IMR-90 (cell line): ENCODE data around the gene SNAPC4. TPM values are rescaled to one million over a fixed set of nuclear protein-coding genes. Genes with fewer than 3 reads are reported as not detected.
A peak's percentile ranks its signal among the peaks of the same experiment; 100 is the strongest.

Experiments
- ATAC-seq: fragments of 200-7000 bp; cut with Tn5 transposase; 2 replicates; pipeline ENCODE4 v1.9.1; 2020; ENCODE audit warnings: low read depth, mild to moderate bottlenecking, moderate library complexity
- BruUV-seq: library from RNA; stranded (reverse); fragments of 400-500 nt; replicated peaks from 2 replicates; lab custom pipeline; 2021; lab: Mats Ljungman, UMichigan
- CTCF ChIA-PET: fragments of 300-600 bp; formaldehyde crosslinking; extraction: SDS; loops from one replicate; lab custom pipeline; 2021; ENCODE audit warnings: antibody characterized with exemption; lab: Yijun Ruan, JAX
- POLR2A ChIA-PET: fragments of 300-600 bp; sonication (Branson Sonifier 250); formaldehyde crosslinking; loops from one replicate; lab custom pipeline; 2022; ENCODE audit warnings: antibody characterized with exemption; ENCODE audit not compliant: unreplicated experiment; lab: Charles Lee
- DNase-seq: peaks from one replicate; pipeline ENCODE4 v3.0.0; 2013
- H2AFZ ChIP-seq: replicated peaks from 2 replicates; pipeline ENCODE3; 2013; ENCODE audit warnings: low read length, mild to moderate bottlenecking; ENCODE audit not compliant: poor library complexity
- H2AK5ac ChIP-seq: 2 replicates; pipeline ENCODE4 v1.6.1; 2013; ENCODE audit warnings: low read depth, low read length, inconsistent platforms
- H2AK9ac ChIP-seq: replicated peaks from 2 replicates; pipeline ENCODE3; 2013; ENCODE audit warnings: mild to moderate bottlenecking, low read depth, low read length, moderate library complexity; ENCODE audit not compliant: poor library complexity
- H2BK120ac ChIP-seq: 2 replicates; pipeline ENCODE4 v1.6.1; 2013; ENCODE audit warnings: low read depth, low read length, inconsistent platforms
- H2BK15ac ChIP-seq: 3 replicates; pipeline ENCODE4 v1.6.1; 2013; ENCODE audit warnings: low read depth, low read length, inconsistent platforms
- H2BK20ac ChIP-seq: 2 replicates; pipeline ENCODE4 v1.6.1; 2013; ENCODE audit warnings: low read depth, mild to moderate bottlenecking, inconsistent platforms, low read length, moderate library complexity
- H2BK5ac ChIP-seq: 2 replicates; pipeline ENCODE4 v1.6.1; 2013; ENCODE audit warnings: mild to moderate bottlenecking, low read depth, low read length, inconsistent platforms; ENCODE audit not compliant: poor library complexity, severe bottlenecking
- H3K14ac ChIP-seq: replicated peaks from 2 replicates; pipeline ENCODE4 v1.6.1; 2013; ENCODE audit warnings: low read depth, low read length, inconsistent platforms
- H3K18ac ChIP-seq: 2 replicates; pipeline ENCODE4 v1.6.1; 2013; ENCODE audit warnings: low read depth, low read length, control low read depth
- H3K23ac ChIP-seq: 2 replicates; pipeline ENCODE4 v1.6.1; 2013; ENCODE audit warnings: low read depth, low read length, inconsistent platforms
- H3K27ac ChIP-seq: 2 replicates; pipeline ENCODE4 v1.5.1; 2013; ENCODE audit warnings: mild to moderate bottlenecking, control low read depth, low read length; ENCODE audit not compliant: insufficient read depth
- H3K27me3 ChIP-seq: 2 replicates; pipeline ENCODE4 v1.6.1; 2013; ENCODE audit warnings: low read length; ENCODE audit not compliant: control insufficient read depth, insufficient read depth
- H3K36me3 ChIP-seq: 2 replicates; pipeline ENCODE4 v1.6.1; 2013; ENCODE audit warnings: low read length, mixed read lengths; ENCODE audit not compliant: control insufficient read depth, insufficient read depth
- H3K4ac ChIP-seq: 2 replicates; pipeline ENCODE4 v1.6.1; 2013; ENCODE audit warnings: low read depth, low read length, inconsistent platforms
- H3K4me1 ChIP-seq: 2 replicates; pipeline ENCODE4 v1.6.1; 2013; ENCODE audit warnings: low read length, mixed read lengths; ENCODE audit not compliant: control insufficient read depth, insufficient read depth
- H3K4me2 ChIP-seq: 2 replicates; pipeline ENCODE4 v1.6.1; 2013; ENCODE audit warnings: low read depth, mild to moderate bottlenecking, control low read depth, low read length, moderate library complexity
- H3K4me3 ChIP-seq: 2 replicates; pipeline ENCODE4 v1.5.1; 2013; ENCODE audit warnings: low read depth, mild to moderate bottlenecking, control low read depth, low read length, moderate library complexity; ENCODE audit not compliant: insufficient read depth
- H3K56ac ChIP-seq: 2 replicates; pipeline ENCODE4 v1.6.1; 2013; ENCODE audit warnings: low read length, inconsistent platforms; ENCODE audit not compliant: insufficient read depth; ENCODE audit errors: extremely low read depth
- H3K79me1 ChIP-seq, 2 experiments: 2 replicates each; pipeline ENCODE4 v1.6.1; 2013; ENCODE audit warnings: low read length in 2 of 2, inconsistent platforms in 1 of 2, low read depth in 1 of 2
- H3K9ac ChIP-seq: 2 replicates; pipeline ENCODE4 v1.6.1; 2013; ENCODE audit warnings: low read depth, low read length, control low read depth
- H3K9me1 ChIP-seq: 2 replicates; pipeline ENCODE4 v1.6.1; 2013; ENCODE audit warnings: low read length, inconsistent platforms; ENCODE audit not compliant: insufficient read depth
- H3K9me3 ChIP-seq: 2 replicates; pipeline ENCODE4 v1.6.1; 2013; ENCODE audit warnings: low read length; ENCODE audit not compliant: control insufficient read depth, insufficient read depth
- H4K20me1 ChIP-seq: 2 replicates; pipeline ENCODE4 v1.6.1; 2013; ENCODE audit warnings: low read length, inconsistent platforms; ENCODE audit not compliant: insufficient read depth
- H4K5ac ChIP-seq: 2 replicates; pipeline ENCODE4 v1.6.1; 2013; ENCODE audit warnings: mild to moderate bottlenecking, low read depth, low read length, control low read depth
- H4K8ac ChIP-seq, 2 experiments: 2 replicates each; pipeline ENCODE4 v1.6.1; 2013; ENCODE audit warnings: low read depth in 2 of 2, low read length in 2 of 2, control low read depth in 1 of 2, inconsistent platforms in 1 of 2
- H4K91ac ChIP-seq: 2 replicates; pipeline ENCODE4 v1.6.1; 2013; ENCODE audit warnings: low read depth, low read length, inconsistent platforms; ENCODE audit not compliant: insufficient read depth
- BHLHE40 ChIP-seq: fragments of 150-350 bp; IDR thresholded peaks from 2 replicates; pipeline ENCODE4 v1.6.1; 2016; ENCODE audit warnings: mild to moderate bottlenecking, low read depth, low read length
- CEBPB ChIP-seq: IDR thresholded peaks from 2 replicates; pipeline ENCODE4 v1.6.1; 2012; ENCODE audit warnings: low read depth, low read length, improper control_type of control experiment
- CHD1 ChIP-seq: IDR thresholded peaks from 2 replicates; pipeline ENCODE4 v1.6.1; 2012; ENCODE audit warnings: low read depth, low read length, improper control_type of control experiment
- CTCF ChIP-seq: conservative IDR thresholded peaks from 2 replicates; pipeline ENCODE4 v1.5.1; 2012; ENCODE audit warnings: mild to moderate bottlenecking, low read depth, low read length, improper control_type of control experiment
- ELK1 ChIP-seq: fragments of 150-350 bp; IDR thresholded peaks from 2 replicates; pipeline ENCODE4 v1.6.1; 2016; ENCODE audit warnings: low read depth, mild to moderate bottlenecking, low read length, moderate library complexity, borderline replicate concordance
- MAZ ChIP-seq: IDR thresholded peaks from 2 replicates; pipeline ENCODE4 v1.6.1; 2012; ENCODE audit warnings: low read depth, mild to moderate bottlenecking, low read length, improper control_type of control experiment, moderate library complexity, borderline replicate concordance
- RCOR1 ChIP-seq: IDR thresholded peaks from 2 replicates; pipeline ENCODE4 v1.6.1; 2012; ENCODE audit warnings: mild to moderate bottlenecking, low read length, improper control_type of control experiment; ENCODE audit not compliant: insufficient replicate concordance
- WGBS, 2 experiments: methylation state at CpG; one replicate each; pipeline versions ENCODE4 v1.1.5 to v1.1.7; 2013; ENCODE audit warnings: missing lambda C conversion rate in 2 of 2; ENCODE audit not compliant: insufficient read length in 1 of 2; ENCODE audit errors: extremely low coverage in 2 of 2; 5-methylcytosine and 5-hydroxymethylcytosine counted together
- dilution Hi-C: fragments of 300-500 bp; cut with HindIII; formaldehyde crosslinking; loops from one replicate; pipeline ENCODE4 v1.14.3; 2018; ENCODE audit warnings: low sequenced_read_pairs; ENCODE audit not compliant: unreplicated experiment
- in situ Hi-C: fragments of 300-500 bp; cut with MboI; formaldehyde crosslinking; loops from 3 replicates; pipeline ENCODE4 v1.14.3; 2019; ENCODE audit warnings: low sequenced_read_pairs, inconsistent platforms, mixed read lengths
- intact Hi-C: fragments of 100-400 bp; cut with micrococcal nuclease; formaldehyde crosslinking; loops from 2 replicates; pipeline ENCODE4 v1.10.0; 2022
- polyA plus RNA-seq, 3 experiments: library from polyadenylated mRNA; depleted of rRNA; stranded (reverse); fragments of >200 nt; gene quantifications; 2 replicates each; pipeline ENCODE4 v1.2.3, GENCODE V29; 2012; ENCODE audit warnings: low replicate concordance in 1 of 3
- total RNA-seq: library from RNA; depleted of rRNA; stranded (reverse); fragments of >200 nt; gene quantifications from 2 replicates; pipeline ENCODE4 v1.2.3, GENCODE V29; 2012

Gene SNAPC4
- total and polyA plus RNA-seq, 2 of the 4 experiments (the other 2 are of a cell fraction), result 2.5 to 6.5 TPM

- Histone ChIP-seq H2BK120ac (no peak overlapping the region), H2BK15ac (no peak overlapping the region), H2AK9ac (no peak overlapping the region), H2BK20ac (no peak overlapping the region), H3K9me3 (no peaks in the 10 kb centered on the region), H3K27ac (no peak overlapping the region), H2BK5ac (no peak overlapping the region), H4K91ac (no peak overlapping the region), H2AFZ (peak overlapping the region; percentile 41), H3K4me1 (peaks cover 3% of the 10 kb centered on the region), H3K27me3 (no peaks in the 10 kb centered on the region), H3K9ac (no peak overlapping the region), H3K23ac (no peak overlapping the region), H3K4ac (no peak overlapping the region), H4K8ac (no peak overlapping the region), H2AK5ac (no peak overlapping the region), H3K14ac (no peak overlapping the region), H4K5ac (no peak overlapping the region), H3K79me1 (peaks cover 9 to 45% of the 10 kb centered on the region in 2 experiments; a peak in 3 of 4 replicates), H3K36me3 (peaks cover 83% of the 10 kb centered on the region), H3K9me1 (no peaks in the 10 kb centered on the region), H4K20me1 (peaks cover 35% of the 10 kb centered on the region), H3K18ac (no peak overlapping the region), H3K4me3 (no peak overlapping the region), H3K4me2 (no peak overlapping the region), H3K56ac (no peak overlapping the region)
- in situ Hi-C loops, result no loop called here
- BruUV-seq, result no TSS peak
- dilution Hi-C loops, result no loop called here
- WGBS, 2 experiments, result 97% methylated on average over 17 of the region's 20 CpGs; no CpG with 5 or more reads in 1 of the 2 experiments
- POLR2A ChIA-PET, result no interaction called here
- intact Hi-C loops, result no loop called here
- ATAC-seq (no peak), DNase-seq (no peak)
- TF ChIP-seq CEBPB, result no peak
- TF ChIP-seq ELK1, result no peak
- no peak for TF ChIP-seq CHD1
- no peak for TF ChIP-seq BHLHE40
- no peak for TF ChIP-seq MAZ
- TF ChIP-seq RCOR1, result no peak
- no peak for TF ChIP-seq CTCF
- CTCF ChIA-PET, result interaction anchor here (0.6 kb wide), 1 partner anchor 267 kb away, joined by 8 read pairs; no protein-coding TSS in a partner anchor
Observed at GRCh38 chr9:136444102-136444501, 44.1 kb upstream of the SNAPC4 start.
